ENCODE measurements around the gene TIAM2. TPM values are rescaled to one million over a fixed set of nuclear protein-coding genes. Genes with fewer than 3 reads are reported as not detected.

The TIAM2 gene
- total RNA-seq (10 to 100 TPM in 3 of 5 donors, 1 to 10 TPM in 2; 5.3 to 44.2 (median 13.6) TPM), polyA plus RNA-seq (1 to 10 TPM; 1.1 to 4.1 (median 2.2) TPM)
- long read RNA-seq, donor 1, partial matches to known transcripts, result 0 of 1 reads
- long read RNA-seq, donor 1, other reads (novel, unspliced or antisense), result 0 of 1 reads
- long read RNA-seq, donor 2, partial matches to known transcripts, result 0 of 12 reads
- long read RNA-seq, donor 2, other reads (novel, unspliced or antisense), result 11 of 12 reads
- long read RNA-seq, donor 3, partial matches to known transcripts, result 9 of 10 reads
- long read RNA-seq, donor 3, other reads (novel, unspliced or antisense), result 0 of 10 reads
- long read RNA-seq, donor 4, result 0 reads
- long read RNA-seq, donor 5, result 0 reads
- long read RNA-seq, donor 6, result 0 reads
- long read RNA-seq, donor 7, partial matches to known transcripts, result 0 of 2 reads
- long read RNA-seq, donor 7, other reads (novel, unspliced or antisense), result 0 of 2 reads
- long read RNA-seq, donor 8, result 0 reads
- long read RNA-seq, donor 9, partial matches to known transcripts, result 0 of 1 reads
- long read RNA-seq, donor 9, other reads (novel, unspliced or antisense), result 0 of 1 reads
- long read RNA-seq, donor 10, result 0 reads

DNA sequence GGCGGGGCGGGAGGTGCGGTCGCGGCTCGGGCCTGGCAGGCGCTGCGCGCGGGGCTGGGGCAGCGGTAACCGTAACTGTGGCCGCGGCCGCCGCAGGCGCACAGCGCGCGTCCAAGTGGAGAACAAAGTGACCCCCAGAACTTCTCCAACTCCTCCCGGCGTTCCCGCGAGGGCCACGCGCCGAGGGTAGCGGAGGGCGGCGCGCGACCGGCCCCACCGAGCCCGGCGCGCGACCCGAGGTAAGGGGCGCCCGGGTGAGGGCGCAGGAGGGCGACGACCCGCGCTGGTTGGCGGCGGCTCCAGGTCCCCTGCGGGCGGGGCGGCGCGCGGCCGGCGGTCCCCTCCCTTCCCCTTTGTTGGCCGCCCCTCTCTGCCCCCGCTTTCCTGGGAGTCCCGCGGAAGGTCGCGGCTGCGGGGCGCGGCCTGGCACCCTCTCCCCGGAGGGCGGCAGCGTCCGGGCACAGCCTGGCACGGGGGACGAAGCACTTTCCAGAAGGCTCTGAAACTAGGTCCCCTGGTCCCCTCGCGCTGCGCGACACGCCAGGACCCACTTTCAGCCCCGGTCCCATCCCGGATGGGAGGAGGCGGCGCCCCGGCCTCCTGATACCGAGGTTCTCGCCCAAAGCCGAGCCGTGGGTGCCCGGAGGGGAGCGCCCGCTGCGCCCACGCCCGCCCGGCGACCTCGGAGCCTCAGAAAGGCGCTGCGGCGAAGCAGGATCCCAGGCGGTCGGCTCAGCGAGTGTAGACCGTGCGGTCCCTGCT, at the start of gene TIAM2:
TSS of gene TIAM2 (plus strand) at position 62 of the 762 bp plus-strand sequence. CDS start 133,909 bp downstream, outside the sequence.
- peak in 1 of 2 donors; percentile 79 for DNase-seq
- no peak for TF ChIP-seq POLR2A (IDR thresholded peaks at IDR 0.05)
- 0 to 1% (median 1%) methylated on average over 15 to 98 of the region's 102 CpGs for WGBS, 5 donors
- H3K27ac ChIP-seq, result peak within 1 kb of the TSS; percentile 61 to 78 (median 67)
- H3K9me3 ChIP-seq, result no peaks in the 10 kb centered on the region
- peaks cover 0 to 33% (median 7%) of the 10 kb centered on the region in 3 donors for H3K27me3 ChIP-seq
- intact Hi-C loops (cut with DNase I; ENCODE audit: low total_unique reads), result no loop called here
- H3K36me3 ChIP-seq, result no peaks in the 10 kb centered on the region
- peaks cover 14 to 43% (median 25%) of the 10 kb centered on the region in 4 donors for H3K4me1 ChIP-seq
- peak within 1 kb of the TSS; percentile 55 to 81 (median 65) for H3K4me3 ChIP-seq

- TF ChIP-seq, protein P1, sequence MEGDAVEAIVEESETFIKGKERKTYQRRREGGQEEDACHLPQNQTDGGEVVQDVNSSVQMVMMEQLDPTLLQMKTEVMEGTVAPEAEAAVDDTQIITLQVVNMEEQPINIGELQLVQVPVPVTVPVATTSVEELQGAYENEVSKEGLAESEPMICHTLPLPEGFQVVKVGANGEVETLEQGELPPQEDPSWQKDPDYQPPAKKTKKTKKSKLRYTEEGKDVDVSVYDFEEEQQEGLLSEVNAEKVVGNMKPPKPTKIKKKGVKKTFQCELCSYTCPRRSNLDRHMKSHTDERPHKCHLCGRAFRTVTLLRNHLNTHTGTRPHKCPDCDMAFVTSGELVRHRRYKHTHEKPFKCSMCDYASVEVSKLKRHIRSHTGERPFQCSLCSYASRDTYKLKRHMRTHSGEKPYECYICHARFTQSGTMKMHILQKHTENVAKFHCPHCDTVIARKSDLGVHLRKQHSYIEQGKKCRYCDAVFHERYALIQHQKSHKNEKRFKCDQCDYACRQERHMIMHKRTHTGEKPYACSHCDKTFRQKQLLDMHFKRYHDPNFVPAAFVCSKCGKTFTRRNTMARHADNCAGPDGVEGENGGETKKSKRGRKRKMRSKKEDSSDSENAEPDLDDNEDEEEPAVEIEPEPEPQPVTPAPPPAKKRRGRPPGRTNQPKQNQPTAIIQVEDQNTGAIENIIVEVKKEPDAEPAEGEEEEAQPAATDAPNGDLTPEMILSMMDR (IDR thresholded peaks at IDR 0.05), result no peak
- no peak for TF ChIP-seq EP300 (IDR thresholded peaks at IDR 0.05)
- TF ChIP-seq POLR2AphosphoS5 (IDR thresholded peaks at IDR 0.05), result no peak
- TF ChIP-seq POLR2A (IDR thresholded peaks at IDR 0.05), result no peak
- peaks cover 0 to 29% (median 12%) of the 10 kb centered on the region in 4 donors for H3K36me3 ChIP-seq
- no peaks in the 10 kb centered on the region for H3K4me1 ChIP-seq
- no peak overlapping the region for H3K27ac ChIP-seq
- no peak for DNase-seq
- H3K4me3 ChIP-seq, result no peak overlapping the region
- 90 to 99% (median 93%) methylated on average over 7 of the region's 7 CpGs for WGBS, 5 donors
- no peaks in the 10 kb centered on the region for H3K9me3 ChIP-seq
- no peaks in the 10 kb centered on the region for H3K27me3 ChIP-seq
- intact Hi-C loops (cut with DNase I; ENCODE audit: low total_unique reads), result no loop called here
These were observed 44.2 kb upstream of the TIAM2 start for GRCh38 chr6:154950979-154951344.

GRCh38 chr6:154951345-154952200, 43.5 kb upstream of the TIAM2 start:
- TF ChIP-seq EP300 (IDR thresholded peaks at IDR 0.05) (no peak), POLR2A (IDR thresholded peaks at IDR 0.05) (no peak), POLR2AphosphoS5 (IDR thresholded peaks at IDR 0.05) (no peak)
- TF ChIP-seq, protein P1 (IDR thresholded peaks at IDR 0.05), result no peak
- H3K36me3 ChIP-seq, result peaks cover 0 to 29% (median 12%) of the 10 kb centered on the region in 4 donors
- WGBS, 5 donors, result 58 to 68% (median 65%) methylated on average over 9 to 10 of the region's 10 CpGs
- no peaks in the 10 kb centered on the region for H3K9me3 ChIP-seq
- H3K27me3 ChIP-seq, result no peaks in the 10 kb centered on the region
- intact Hi-C loops (cut with DNase I; ENCODE audit: low total_unique reads), result no loop called here
- no peaks in the 10 kb centered on the region for H3K4me1 ChIP-seq
- peak in 1 of 2 donors; percentile 35 for DNase-seq
- H3K27ac ChIP-seq, result no peak overlapping the region
- H3K4me3 ChIP-seq, result no peak overlapping the region

DNA sequence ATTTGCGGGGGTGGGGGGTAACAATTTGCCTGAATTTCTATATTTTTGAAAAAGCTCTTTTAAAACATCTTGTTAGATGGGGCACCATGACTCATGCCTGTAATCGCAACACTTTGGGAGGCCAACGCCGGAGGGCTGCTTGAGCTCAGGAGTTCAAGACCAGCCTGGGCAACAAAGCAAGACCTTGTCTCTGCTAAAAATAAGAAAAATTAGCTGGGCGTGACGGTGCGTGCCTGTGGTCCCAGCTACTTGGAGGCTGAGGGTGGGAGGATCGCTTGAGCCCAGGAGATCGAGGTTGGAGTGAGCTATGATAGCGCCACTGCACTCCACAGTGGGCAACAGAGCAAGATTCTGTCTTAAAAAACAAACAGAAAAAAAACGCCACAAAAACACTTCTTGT, 41.5 kb upstream of the TIAM2 start:
- Histone ChIP-seq H3K4me3 (no peak overlapping the region), H3K4me1 (no peaks in the 10 kb centered on the region), H3K27ac (no peak overlapping the region), H3K27me3 (no peaks in the 10 kb centered on the region), H3K9me3 (no peaks in the 10 kb centered on the region), H3K36me3 (peaks cover 0 to 24% (median 12%) of the 10 kb centered on the region in 4 donors)
- DNase-seq, result no peak
- 91 to 95% (median 94%) methylated on average over 11 of the region's 11 CpGs for WGBS, 5 donors
- intact Hi-C loops (cut with DNase I; ENCODE audit: low total_unique reads), result no loop called here
- no peak for TF ChIP-seq POLR2A (IDR thresholded peaks at IDR 0.05)
- TF ChIP-seq, protein P1 (IDR thresholded peaks at IDR 0.05), result no peak
- no peak for TF ChIP-seq EP300 (IDR thresholded peaks at IDR 0.05)
- TF ChIP-seq POLR2AphosphoS5 (IDR thresholded peaks at IDR 0.05), result no peak
